Esophagus squamous epithelium (tissue), 5 donors: ENCODE results near the gene CDH13. TPM values are rescaled to one million over a fixed set of nuclear protein-coding genes. Genes with fewer than 3 reads are reported as not detected.

Source experiments
- DNase-seq: peaks from one replicate; lab custom pipeline; 2025; lab: John Stamatoyannopoulos, UW
- H3K27ac ChIP-seq, 4 donors: fragments of 200-600 bp; sonication (generic); one replicate each; pipeline ENCODE4 v1.5.1; 2016 to 2019; ENCODE audit warnings: mild to moderate bottlenecking in 1 of 4
- H3K27me3 ChIP-seq, 4 donors: fragments of 200-600 bp; sonication (generic); 1 replicate in 3 of 4; 2 replicates in 1 of 4; pipeline versions ENCODE4 v1.5.1 to v1.6.0; 2017 to 2021; ENCODE audit warnings: antibody characterized with exemption in 1 of 4
- H3K36me3 ChIP-seq, 3 donors: fragments of 200-600 bp; sonication (generic); one replicate each; pipeline ENCODE4 v1.5.1; 2016 to 2019
- H3K4me1 ChIP-seq, 3 donors: fragments of 200-600 bp; sonication (generic); one replicate each; pipeline ENCODE4 v1.5.1; 2017 to 2019
- H3K4me3 ChIP-seq, 4 donors: fragments of 200-600 bp; sonication (generic); 1 replicate in 3 of 4; 2 replicates in 1 of 4; pipeline ENCODE4 v1.5.1; 2016 to 2019; ENCODE audit warnings: mild to moderate bottlenecking in 2 of 4, moderate library complexity in 1 of 4
- H3K9me3 ChIP-seq, 3 donors: fragments of 200-600 bp; sonication (generic); one replicate each; pipeline ENCODE4 v1.5.1; 2016 to 2019
- POLR2A ChIP-seq, 4 donors: fragments of 450-650 bp; IDR thresholded peaks; one replicate each; pipeline ENCODE4 v1.6.1; 2017; ENCODE audit warnings: antibody characterized with exemption in 4 of 4, mild to moderate bottlenecking in 4 of 4, moderate library complexity in 3 of 4
- WGBS, 2 donors: methylation state at CpG; one replicate each; pipeline ENCODE4 v1.1.5; 2018; 5-methylcytosine and 5-hydroxymethylcytosine counted together
- intact Hi-C: fragments of 100-400 bp; cut with DNase I; formaldehyde crosslinking; loops from one replicate; pipeline ENCODE4 v1.15.0; 2022
- total RNA-seq, 4 donors: library from RNA; depleted of rRNA; stranded (reverse); fragments of >200 nt; gene quantifications; one replicate each; pipeline ENCODE4 v1.1.0, GENCODE V29; 2016
- TF ChIP-seq, protein P1 (sequence below), 6 experiments: fragments of 450-650 bp in 4 of 6; fragments of 200-600 bp in 2 of 6; sonication (generic) in 2 of 6; IDR thresholded peaks; one replicate each; pipeline ENCODE4 v1.5.1; 2016 to 2019; ENCODE audit warnings: antibody characterized with exemption in 6 of 6, mild to moderate bottlenecking in 4 of 6, moderate library complexity in 4 of 6
- donor health status: DM: yes; HTN: yes; CAD: no.

Gene CDH13
- total RNA-seq, 4 donors from 2014 or later = 6.9 to 31.9 (median 21.1) TPM

DNA sequence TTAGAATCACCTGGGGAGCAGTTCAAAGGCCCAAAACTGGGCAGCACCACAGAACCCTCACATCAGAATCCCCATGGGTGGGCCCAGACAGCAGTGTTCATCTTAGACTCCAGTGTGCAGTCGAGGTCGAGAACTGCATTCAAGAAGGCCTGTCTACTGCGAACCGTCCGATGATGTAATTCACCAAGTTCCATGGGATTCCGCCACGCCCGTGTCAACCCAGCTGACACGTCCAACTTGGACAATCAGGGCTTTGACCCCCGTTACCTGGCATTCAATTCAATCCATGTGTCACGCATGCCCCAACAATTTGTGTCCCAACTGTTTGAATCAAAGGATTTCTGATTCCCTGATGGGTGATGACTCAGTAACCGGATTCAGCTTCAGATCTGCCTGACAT lies 1190.3 kb downstream of the CDH13 start:
- intact Hi-C loops = no loop called here

DNA sequence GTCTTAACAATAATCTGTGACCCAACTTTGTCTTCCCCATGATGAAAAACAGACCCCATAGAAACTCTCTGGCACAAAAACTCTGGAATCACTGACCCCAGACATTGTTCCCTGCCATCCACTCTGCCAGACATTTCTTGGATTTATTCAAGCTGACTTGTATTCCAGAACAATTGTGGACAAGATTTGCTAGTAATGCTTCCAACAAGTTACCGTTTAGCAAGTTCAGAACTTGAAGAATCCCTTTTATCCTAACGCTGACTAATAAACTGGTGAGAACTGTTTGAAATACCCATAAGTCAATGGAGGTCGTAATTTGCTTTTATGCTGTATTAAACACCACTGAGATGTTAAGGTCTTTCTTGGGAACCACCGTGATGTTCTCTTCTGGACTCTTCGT lies 1191.5 kb downstream of the CDH13 start:
- Histone ChIP-seq H3K27ac (no peak overlapping the region), H3K4me3 (no peak overlapping the region), H3K4me1 (peaks cover 12 to 17% (median 14%) of the 10 kb centered on the region in 3 donors), H3K36me3 (peaks cover 0 to under 1% (median 0%) of the 10 kb centered on the region in 3 donors), H3K27me3 (no peaks in the 10 kb centered on the region), H3K9me3 (no peaks in the 10 kb centered on the region)
- no peak for DNase-seq
- intact Hi-C loops = no loop called here
- TF ChIP-seq POLR2A (IDR thresholded peaks at IDR 0.05) = no peak
- TF ChIP-seq, protein P1, sequence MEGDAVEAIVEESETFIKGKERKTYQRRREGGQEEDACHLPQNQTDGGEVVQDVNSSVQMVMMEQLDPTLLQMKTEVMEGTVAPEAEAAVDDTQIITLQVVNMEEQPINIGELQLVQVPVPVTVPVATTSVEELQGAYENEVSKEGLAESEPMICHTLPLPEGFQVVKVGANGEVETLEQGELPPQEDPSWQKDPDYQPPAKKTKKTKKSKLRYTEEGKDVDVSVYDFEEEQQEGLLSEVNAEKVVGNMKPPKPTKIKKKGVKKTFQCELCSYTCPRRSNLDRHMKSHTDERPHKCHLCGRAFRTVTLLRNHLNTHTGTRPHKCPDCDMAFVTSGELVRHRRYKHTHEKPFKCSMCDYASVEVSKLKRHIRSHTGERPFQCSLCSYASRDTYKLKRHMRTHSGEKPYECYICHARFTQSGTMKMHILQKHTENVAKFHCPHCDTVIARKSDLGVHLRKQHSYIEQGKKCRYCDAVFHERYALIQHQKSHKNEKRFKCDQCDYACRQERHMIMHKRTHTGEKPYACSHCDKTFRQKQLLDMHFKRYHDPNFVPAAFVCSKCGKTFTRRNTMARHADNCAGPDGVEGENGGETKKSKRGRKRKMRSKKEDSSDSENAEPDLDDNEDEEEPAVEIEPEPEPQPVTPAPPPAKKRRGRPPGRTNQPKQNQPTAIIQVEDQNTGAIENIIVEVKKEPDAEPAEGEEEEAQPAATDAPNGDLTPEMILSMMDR (IDR thresholded peaks at IDR 0.05) = no peak
- WGBS, 2 donors = 70 to 74% methylated on average over 5 of the region's 5 CpGs

More for the DNA sequence above, 1190.3 kb downstream of the CDH13 start:
- H3K36me3 ChIP-seq = peaks cover 0 to 13% (median 0%) of the 10 kb centered on the region in 3 donors
- no peak for DNase-seq
- 79 to 83% methylated on average over 11 to 12 of the region's 12 CpGs for WGBS, 2 donors
- H3K27me3 ChIP-seq = no peaks in the 10 kb centered on the region
- no peak overlapping the region for H3K27ac ChIP-seq
- H3K4me3 ChIP-seq = no peak overlapping the region
- TF ChIP-seq, protein P1 (IDR thresholded peaks at IDR 0.05) = no peak
- TF ChIP-seq POLR2A (IDR thresholded peaks at IDR 0.05) = no peak
- no peaks in the 10 kb centered on the region for H3K9me3 ChIP-seq
- H3K4me1 ChIP-seq = peaks cover 14 to 23% (median 17%) of the 10 kb centered on the region in 3 donors

DNA sequence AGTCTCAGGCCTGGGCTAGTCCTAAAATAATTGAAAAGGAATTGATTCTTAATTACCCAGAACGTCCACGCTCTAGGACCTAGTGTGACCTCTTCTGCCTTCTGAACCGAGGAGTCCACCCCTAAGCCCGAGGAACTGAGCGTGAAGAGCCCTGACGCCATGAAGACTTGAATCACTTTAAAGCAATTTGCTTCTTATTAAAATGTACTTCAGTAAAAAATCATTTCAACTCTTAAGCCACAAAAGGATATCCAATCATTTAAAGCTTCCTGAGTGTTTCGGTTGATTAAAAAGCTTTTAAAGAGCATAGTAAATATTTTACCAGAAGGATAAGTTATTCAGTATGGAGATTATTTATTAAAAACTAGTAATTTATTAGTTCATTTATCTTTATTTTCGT lies 1192.6 kb downstream of the CDH13 start:
- H3K4me3 ChIP-seq = no peak overlapping the region
- 66 to 76% methylated on average over 8 of the region's 8 CpGs for WGBS, 2 donors
- no peaks in the 10 kb centered on the region for H3K9me3 ChIP-seq
- intact Hi-C loops = no loop called here
- H3K27me3 ChIP-seq = peaks cover 0 to 4% (median 0%) of the 10 kb centered on the region in 4 donors
- peaks cover 1 to 6% (median 3%) of the 10 kb centered on the region in 3 donors for H3K4me1 ChIP-seq
- TF ChIP-seq, protein P1 (IDR thresholded peaks at IDR 0.05) = no peak
- no peak for TF ChIP-seq POLR2A (IDR thresholded peaks at IDR 0.05)
- no peak for DNase-seq
- no peaks in the 10 kb centered on the region for H3K36me3 ChIP-seq
- H3K27ac ChIP-seq = no peak overlapping the region

DNA sequence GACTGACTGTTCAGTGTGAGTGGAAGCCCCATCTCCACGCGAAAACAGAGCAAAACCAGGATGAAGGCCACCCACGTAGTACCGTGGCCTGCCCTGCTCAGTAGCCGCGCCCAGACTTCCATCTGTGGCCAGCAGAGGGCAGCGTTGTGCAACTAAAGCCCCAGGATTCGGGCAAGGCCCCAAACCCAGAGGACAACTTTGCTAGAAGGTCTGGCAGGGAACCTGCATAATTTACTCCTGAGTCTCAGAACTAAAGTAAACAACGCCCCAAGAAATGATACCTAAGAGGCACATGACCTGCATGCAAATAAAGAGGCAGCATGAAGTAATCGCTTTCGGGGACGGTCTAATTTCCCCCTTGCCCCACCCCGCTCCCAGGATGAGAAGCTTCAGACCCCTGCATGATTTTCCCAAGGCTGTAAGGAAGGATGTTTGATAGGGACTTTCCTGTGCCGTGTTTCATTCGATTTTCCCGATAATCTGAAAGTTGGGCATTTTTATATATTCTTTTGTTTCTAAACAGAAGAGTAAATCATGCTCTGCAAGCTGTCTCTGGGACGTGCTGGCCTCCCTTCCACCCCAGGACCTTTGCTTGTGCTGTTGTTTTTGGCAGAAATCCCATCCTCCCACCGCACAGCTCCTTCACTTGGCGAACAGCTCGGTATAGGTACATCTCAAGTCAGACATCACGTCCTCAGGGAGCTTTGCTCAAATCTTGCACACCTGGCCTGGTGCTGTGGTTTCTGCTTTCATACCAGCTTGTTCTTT lies 1199.6 kb downstream of the CDH13 start:
- Histone ChIP-seq H3K4me1 (peaks cover 0 to 10% (median 0%) of the 10 kb centered on the region in 3 donors), H3K27ac (no peak overlapping the region), H3K4me3 (no peak overlapping the region), H3K36me3 (no peaks in the 10 kb centered on the region), H3K9me3 (no peaks in the 10 kb centered on the region), H3K27me3 (peaks cover 0 to 17% (median 0%) of the 10 kb centered on the region in 4 donors)
- DNase-seq = no peak
- intact Hi-C loops = loop anchor here (10.0 kb wide), 2 partner anchors 48 to 238 kb away; no protein-coding TSS in a partner anchor
- TF ChIP-seq POLR2A (IDR thresholded peaks at IDR 0.05) = no peak
- TF ChIP-seq, protein P1 (IDR thresholded peaks at IDR 0.05) = peak; percentile 81 to 95 (median 92)
- 23 to 30% methylated on average over 21 of the region's 21 CpGs for WGBS, 2 donors

DNA sequence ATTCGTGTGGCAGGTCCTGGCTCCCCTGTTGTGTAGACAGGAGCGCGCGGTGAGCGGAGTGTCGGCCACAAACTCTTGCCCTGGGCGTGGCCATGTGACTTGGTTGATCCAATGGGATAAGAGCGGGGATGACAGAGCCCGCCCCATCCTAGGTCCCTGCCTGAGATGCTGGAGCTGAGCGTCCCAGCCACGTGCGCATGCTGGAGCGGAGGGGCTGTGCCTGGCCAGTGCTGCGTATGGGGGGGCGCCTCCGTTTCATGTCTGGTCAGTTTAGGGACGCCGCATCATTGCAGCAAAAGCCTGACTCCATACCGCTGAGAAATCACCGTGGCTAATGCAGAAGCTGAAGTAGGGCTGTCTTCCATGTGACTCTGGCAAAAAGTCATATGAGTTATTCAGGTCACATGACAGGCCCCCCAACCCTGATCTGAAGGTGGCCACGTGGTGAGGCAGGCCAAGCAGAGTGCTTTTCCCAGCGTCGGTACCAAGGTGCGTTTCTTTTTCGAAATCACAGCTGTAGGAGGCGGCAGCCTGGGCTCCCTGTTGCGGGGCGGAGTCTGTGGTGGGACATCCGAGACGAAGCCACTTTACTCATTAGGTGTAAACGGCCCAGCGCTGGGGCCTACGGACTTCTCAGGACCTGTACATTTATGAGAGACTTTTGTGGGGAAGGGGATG lies 1203.5 kb downstream of the CDH13 start:
- Histone ChIP-seq H3K27ac (no peak overlapping the region), H3K4me1 (peaks cover 0 to 10% (median 0%) of the 10 kb centered on the region in 3 donors), H3K9me3 (no peaks in the 10 kb centered on the region), H3K4me3 (no peak overlapping the region), H3K27me3 (peaks cover 0 to 10% (median 0%) of the 10 kb centered on the region in 4 donors), H3K36me3 (no peaks in the 10 kb centered on the region)
- intact Hi-C loops = no loop called here
- TF ChIP-seq, protein P1 (IDR thresholded peaks at IDR 0.05) = no peak
- TF ChIP-seq POLR2A (IDR thresholded peaks at IDR 0.05) = no peak
- WGBS, 2 donors = 82 to 88% methylated on average over 10 to 13 of the region's 33 CpGs
- no peak for DNase-seq
